Measurements from ENCODE around the gene METTL16. TPM values are rescaled to one million over a fixed set of nuclear protein-coding genes. Genes with fewer than 3 reads are reported as not detected.
A peak's percentile ranks its signal among the peaks of the same experiment; 100 is the strongest.

METTL16 gene
- total RNA-seq, 1 donor from 2014 or later: 15.1 TPM

GRCh38 chr17:2418572-2418971, 93.1 kb downstream of the METTL16 start:
- DNase-seq (ENCODE audit: low spot score in 2 of 2) (no peak), FAIRE-seq (no peak)

GRCh38 chr17:2416010-2416734, 95.5 kb downstream of the METTL16 start:
- FAIRE-seq (peak; percentile 92), DNase-seq (ENCODE audit: low spot score in 2 of 2) (peak; percentile 73 to 88)

GRCh38 chr17:2415081-2415480, 96.6 kb downstream of the METTL16 start:
- DNase-seq (ENCODE audit: low spot score in 2 of 2) (no peak), FAIRE-seq (no peak)

GRCh38 chr17:2414446-2415064, 97.1 kb downstream of the METTL16 start:
- DNase-seq (ENCODE audit: low spot score in 2 of 2) (no peak), FAIRE-seq (no peak)

- no peak for FAIRE-seq
- DNase-seq (ENCODE audit: low spot score in 2 of 2): peak in 1 of 2 donors; percentile 50
Measured at GRCh38 chr17:2412561-2413021, 99.1 kb downstream of the METTL16 start.

- FAIRE-seq (no peak), DNase-seq (ENCODE audit: low spot score in 2 of 2) (no peak)
Measured at GRCh38 chr17:2410951-2411350, 100.7 kb downstream of the METTL16 start.

GRCh38 chr17:2406903-2407790, 104.5 kb downstream of the METTL16 start:
- no peak for DNase-seq (ENCODE audit: low spot score in 2 of 2)
- FAIRE-seq: no peak

- FAIRE-seq (no peak), DNase-seq (ENCODE audit: low spot score in 2 of 2) (no peak)
Measured at GRCh38 chr17:2406271-2406902, 105.3 kb downstream of the METTL16 start.

GRCh38 chr17:2405247-2405926, 106.3 kb downstream of the METTL16 start:
- FAIRE-seq (no peak), DNase-seq (ENCODE audit: low spot score in 2 of 2) (no peak)

- FAIRE-seq: no peak
Measured at GRCh38 chr17:2403044-2403443, 108.6 kb downstream of the METTL16 start.

GRCh38 chr17:2402544-2402943, 109.1 kb downstream of the METTL16 start:
- FAIRE-seq (no peak), DNase-seq (ENCODE audit: low spot score in 2 of 2) (no peak)

More at GRCh38 chr17:2403044-2403443, 108.6 kb downstream of the METTL16 start:
- DNase-seq (ENCODE audit: low spot score in 2 of 2): no peak

GRCh38 chr17:2401426-2402221, 110.1 kb downstream of the METTL16 start:
- DNase-seq (ENCODE audit: low spot score in 2 of 2) (peak; percentile 93 to 98), FAIRE-seq (peak; percentile 52)

GRCh38 chr17:2400877-2401425, 110.7 kb downstream of the METTL16 start, which contains the start of gene MNT:
Gene MNT (minus strand): TSS chr17:2401060. CDS start chr17:2400712, 348 bp downstream.
- FAIRE-seq (no peak), DNase-seq (ENCODE audit: low spot score in 2 of 2) (peak; percentile 91 to 97)

GRCh38 chr17:2400474-2400866, 111.2 kb downstream of the METTL16 start:
- DNase-seq (ENCODE audit: low spot score in 2 of 2) (peak in 1 of 2 donors; percentile 60), FAIRE-seq (no peak)

GRCh38 chr17:2399572-2400473, 111.9 kb downstream of the METTL16 start:
- peak; percentile 96 to 99 for DNase-seq (ENCODE audit: low spot score in 2 of 2)
- no peak for FAIRE-seq

GRCh38 chr17:2398655-2399571, 112.8 kb downstream of the METTL16 start:
- DNase-seq (ENCODE audit: low spot score in 2 of 2) (peak; percentile 62 to 64), FAIRE-seq (no peak)

Data from frontal cortex (tissue), 4 donors.